Measurements from ENCODE around the gene ISCU.
"Not testable (repeated sequence)": the region's sequence is repeated elsewhere in the genome, so short reads cannot be mapped to it uniquely, and the experiment has no call there.

Gene ISCU

DNA sequence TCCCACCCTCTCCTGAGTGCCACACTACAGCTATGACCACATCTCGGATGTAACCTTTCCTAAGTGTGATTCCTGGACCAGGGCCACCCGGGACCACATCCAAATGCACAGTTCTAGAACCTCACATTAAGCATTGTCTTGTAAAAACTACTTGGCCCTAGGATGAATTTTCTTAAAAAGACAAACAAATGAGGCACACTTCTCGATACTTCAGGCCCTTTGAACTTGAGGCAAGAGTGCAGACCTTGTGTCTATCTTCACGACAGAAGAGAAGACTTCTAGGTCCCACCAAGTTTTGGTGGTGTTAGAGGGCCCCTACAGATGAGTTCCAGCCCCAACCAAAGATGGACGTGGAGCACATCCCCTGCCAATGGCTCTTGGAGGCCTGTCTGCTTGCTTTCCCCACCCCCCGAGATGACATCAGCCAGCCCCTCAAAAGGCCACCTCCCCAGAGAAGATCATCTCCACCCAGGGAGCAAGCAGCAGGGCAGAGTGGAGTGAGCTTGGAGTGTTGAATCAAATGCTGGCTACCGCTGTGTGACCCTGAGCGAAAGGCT is 9.3 kb downstream of the ISCU start:
- Mint-ChIP-seq H3K4me3 (no peak overlapping the region), H3K27me3 (no peaks in the 10 kb centered on the region), H3K36me3 (peaks cover 19% of the 10 kb centered on the region), H3K4me1 (peaks cover 63% of the 10 kb centered on the region), H3K9me3 (no peaks in the 10 kb centered on the region), H3K27ac (peak overlapping the region; percentile 96)
- DNase-seq (ENCODE audit: low spot score in 2 of 2) (no peak), ATAC-seq (ENCODE audit: low read depth) (no peak)

DNA sequence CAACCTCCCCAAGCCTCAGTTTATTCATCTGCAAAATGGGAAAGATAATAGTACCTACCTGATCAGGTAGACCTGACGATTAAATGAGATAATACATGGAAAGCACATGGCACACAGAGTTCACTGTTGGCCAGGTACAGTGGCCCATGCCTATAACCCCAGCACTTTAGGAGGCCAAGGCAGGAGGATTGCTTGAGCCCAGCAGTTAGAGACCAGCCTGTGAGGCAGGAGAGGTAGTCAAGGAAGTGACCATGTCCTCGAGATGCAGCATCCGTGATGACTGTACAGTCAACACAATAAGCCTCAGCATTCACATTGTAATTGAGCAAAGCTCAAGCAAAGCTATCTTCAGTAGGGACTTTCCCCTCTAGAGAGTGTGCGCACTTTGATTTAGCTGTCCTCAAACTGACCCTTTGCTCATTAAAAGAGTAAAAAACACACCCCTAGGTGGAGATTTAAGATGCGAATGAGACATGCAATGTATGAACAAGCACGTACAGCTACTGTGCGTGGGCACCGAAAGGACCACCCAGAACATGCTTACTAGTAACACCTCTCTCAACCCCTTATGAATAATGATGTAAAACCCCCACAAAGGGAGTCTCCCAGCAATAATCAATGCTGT is 9.9 kb downstream of the ISCU start:
- DNase-seq (ENCODE audit: low spot score in 2 of 2) (peak in 1 of 2 donors; percentile 32), ATAC-seq (ENCODE audit: low read depth) (peak; percentile 47)
- Mint-ChIP-seq H3K36me3 (peaks cover 14% of the 10 kb centered on the region), H3K9me3 (no peaks in the 10 kb centered on the region), H3K27ac (peak overlapping the region; percentile 96), H3K4me3 (peak overlapping the region; percentile 6), H3K27me3 (no peaks in the 10 kb centered on the region), H3K4me1 (peaks cover 63% of the 10 kb centered on the region)

DNA sequence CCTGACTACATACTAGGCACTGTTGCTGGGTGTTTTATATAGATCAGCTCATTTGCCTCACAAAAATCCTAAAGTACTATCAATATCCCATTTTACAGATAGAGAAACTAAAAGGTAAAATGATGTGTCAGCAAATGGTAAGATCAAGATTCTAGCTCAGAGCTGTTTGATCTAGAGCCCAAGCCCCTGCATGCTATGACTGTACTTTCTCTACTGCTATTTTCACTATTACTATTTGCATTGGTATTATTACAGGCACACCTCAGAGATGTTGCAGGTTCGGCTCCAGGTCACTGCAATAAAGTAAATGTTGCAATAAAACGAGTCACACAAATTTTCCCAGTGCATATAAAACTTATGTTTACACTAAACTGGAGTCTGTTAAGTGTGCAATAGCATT is 10.9 kb downstream of the ISCU start:
- peak overlapping the region; percentile 6 for H3K4me3 Mint-ChIP-seq
- ATAC-seq (ENCODE audit: low read depth) = no peak
- no peaks in the 10 kb centered on the region for H3K27me3 Mint-ChIP-seq
- H3K9me3 Mint-ChIP-seq = peaks cover 1% of the 10 kb centered on the region
- H3K27ac Mint-ChIP-seq = peak overlapping the region; percentile 96
- DNase-seq (ENCODE audit: low spot score in 2 of 2) = no peak
- H3K4me1 Mint-ChIP-seq = peaks cover 57% of the 10 kb centered on the region
- peaks cover 8% of the 10 kb centered on the region for H3K36me3 Mint-ChIP-seq

DNA sequence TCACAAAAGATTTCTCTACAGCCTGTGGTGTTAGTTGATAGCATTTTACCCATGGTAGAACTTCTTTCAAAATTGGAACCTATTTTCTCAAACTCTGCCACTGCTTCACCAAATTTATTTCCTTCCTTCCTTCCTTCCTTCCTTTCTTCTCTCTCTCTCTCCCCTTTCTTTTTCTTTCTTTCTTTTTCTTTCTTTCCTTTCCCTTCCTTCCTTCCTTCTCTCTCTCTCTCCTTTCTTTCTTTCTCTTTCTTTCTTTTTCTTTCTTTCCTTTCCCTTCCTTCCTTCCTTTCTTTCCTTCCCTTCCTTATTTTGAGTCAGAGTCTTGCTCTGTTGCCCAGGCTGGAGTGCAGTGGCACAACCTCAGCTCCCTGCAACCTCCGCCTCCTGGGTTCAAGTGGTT is 11.9 kb downstream of the ISCU start:
- DNase-seq (ENCODE audit: low spot score in 2 of 2); ATAC-seq (ENCODE audit: low read depth); H3K27me3 Mint-ChIP-seq; H3K9me3 Mint-ChIP-seq; H3K36me3 Mint-ChIP-seq: not testable (repeated sequence)
- Mint-ChIP-seq H3K27ac (peak overlapping the region; percentile 87), H3K4me3 (peak overlapping the region; percentile 35), H3K4me1 (peaks cover 57% of the 10 kb centered on the region)

DNA sequence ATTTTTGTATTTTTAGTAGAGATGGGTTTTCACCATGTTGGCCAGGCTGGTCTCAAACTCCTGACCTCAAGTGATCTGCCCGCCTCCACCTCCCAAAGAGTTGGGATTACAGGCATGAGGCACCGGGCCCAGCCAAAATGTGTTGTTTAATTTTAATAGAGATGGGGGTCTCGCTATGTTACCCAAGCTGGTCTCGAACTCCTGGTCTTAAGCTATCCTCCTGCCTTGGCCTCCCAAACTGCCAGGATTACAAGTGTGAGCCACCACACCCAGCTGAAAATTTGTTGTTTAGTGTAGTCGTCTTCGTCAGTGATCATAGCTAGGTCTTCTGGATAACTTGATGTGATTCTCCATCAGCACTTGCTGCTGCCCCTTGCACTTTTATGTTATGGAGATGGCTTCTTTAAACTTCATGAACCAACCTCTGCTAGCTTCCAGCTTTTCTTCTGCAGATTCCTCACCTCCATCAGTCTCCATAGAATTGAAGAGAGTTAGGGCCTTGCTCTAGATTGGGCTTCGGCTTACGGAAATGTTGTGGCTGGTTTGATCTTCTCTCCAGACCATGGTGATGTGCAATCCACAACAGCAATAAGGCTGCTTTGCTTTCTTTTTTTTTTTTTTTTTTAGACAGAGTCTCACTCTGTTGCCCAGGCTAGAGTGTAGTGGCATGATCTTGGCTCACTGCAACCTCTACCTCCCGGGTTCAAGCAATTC is 13.0 kb downstream of the ISCU start:
- peaks cover 2% of the 10 kb centered on the region for H3K36me3 Mint-ChIP-seq
- peaks cover 55% of the 10 kb centered on the region for H3K4me1 Mint-ChIP-seq
- H3K4me3 Mint-ChIP-seq = no peak overlapping the region
- ATAC-seq (ENCODE audit: low read depth) (no peak), DNase-seq (ENCODE audit: low spot score in 2 of 2) (no peak)
- no peak overlapping the region for H3K27ac Mint-ChIP-seq
- H3K9me3 Mint-ChIP-seq = peaks cover 9% of the 10 kb centered on the region
- H3K27me3 Mint-ChIP-seq = no peaks in the 10 kb centered on the region

DNA sequence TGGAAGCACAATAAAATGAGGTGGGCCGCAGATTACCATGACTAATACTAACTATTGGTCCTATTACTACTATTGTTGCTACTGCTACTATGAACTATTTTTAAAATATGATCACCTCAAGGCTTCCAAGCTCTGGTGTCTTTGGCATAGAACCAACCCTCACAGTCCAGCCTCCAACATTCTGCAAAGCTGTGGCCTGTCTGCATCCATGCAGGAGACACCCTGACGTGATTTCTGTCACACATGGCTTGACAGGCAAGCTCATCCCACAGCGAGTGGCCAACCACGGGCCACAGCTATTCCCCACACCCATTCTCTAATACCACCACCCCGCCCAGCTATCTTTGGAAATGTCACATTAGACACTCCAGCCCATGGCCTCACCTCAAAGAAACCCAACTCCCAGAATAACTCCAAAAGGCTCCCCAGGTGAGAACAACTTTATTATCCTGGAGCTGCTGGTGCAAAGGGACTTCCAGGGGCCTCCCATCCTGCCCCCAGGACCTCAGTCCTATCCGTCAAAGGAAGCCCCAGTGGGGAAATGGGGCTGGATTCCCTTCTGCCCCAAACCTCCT is 14.4 kb downstream of the ISCU start:
- H3K4me1 Mint-ChIP-seq = peaks cover 42% of the 10 kb centered on the region
- peaks cover 9% of the 10 kb centered on the region for H3K9me3 Mint-ChIP-seq
- DNase-seq (ENCODE audit: low spot score in 2 of 2) (no peak), ATAC-seq (ENCODE audit: low read depth) (no peak)
- no peak overlapping the region for H3K4me3 Mint-ChIP-seq
- H3K36me3 Mint-ChIP-seq = peaks cover 2% of the 10 kb centered on the region
- H3K27me3 Mint-ChIP-seq = no peaks in the 10 kb centered on the region
- H3K27ac Mint-ChIP-seq = no peak overlapping the region

DNA sequence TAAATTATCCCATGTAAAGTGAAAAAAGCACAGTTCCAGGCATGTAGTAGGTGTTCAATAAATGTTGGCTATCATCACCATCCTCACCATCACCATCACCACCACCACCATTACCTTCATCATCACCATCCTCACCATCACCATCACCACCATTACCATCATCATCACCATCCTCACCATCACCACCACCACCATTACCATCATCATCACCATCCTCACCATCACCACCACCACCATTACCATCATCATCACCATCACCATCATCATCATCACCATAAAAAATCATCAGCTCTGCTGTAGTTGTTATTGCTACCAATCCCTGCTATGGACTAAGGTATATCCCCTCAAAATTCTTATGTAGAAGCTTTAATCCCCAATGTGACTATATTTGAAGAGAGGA is 15.1 kb downstream of the ISCU start:
- Mint-ChIP-seq H3K27ac (no peak overlapping the region), H3K4me3 (no peak overlapping the region), H3K9me3 (peaks cover 9% of the 10 kb centered on the region), H3K27me3 (no peaks in the 10 kb centered on the region), H3K4me1 (peaks cover 35% of the 10 kb centered on the region), H3K36me3 (peaks cover 2% of the 10 kb centered on the region)
- no peak for DNase-seq (ENCODE audit: low spot score in 2 of 2)
- no peak for ATAC-seq (ENCODE audit: low read depth)

DNA sequence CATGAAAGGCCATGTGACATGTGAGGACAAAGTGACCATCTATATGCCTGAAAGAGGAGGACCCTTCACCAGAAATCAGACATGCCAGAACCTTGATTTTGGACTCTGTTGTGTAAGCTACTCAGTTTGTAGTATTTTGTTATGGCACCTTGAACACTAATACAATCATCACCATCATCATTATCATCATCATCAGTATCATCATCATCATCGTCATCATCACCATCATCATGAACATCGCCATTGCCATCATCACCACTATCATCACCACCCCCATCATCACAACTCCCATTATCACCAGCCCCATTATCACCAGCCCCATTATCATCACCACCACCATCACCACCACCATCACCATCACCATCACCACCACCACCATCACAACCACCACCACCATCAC is 15.9 kb downstream of the ISCU start:
- ATAC-seq (ENCODE audit: low read depth) = no peak
- Mint-ChIP-seq H3K27me3 (no peaks in the 10 kb centered on the region), H3K4me1 (peaks cover 30% of the 10 kb centered on the region), H3K9me3 (peaks cover 9% of the 10 kb centered on the region), H3K36me3 (peaks cover 2% of the 10 kb centered on the region), H3K27ac (no peak overlapping the region), H3K4me3 (no peak overlapping the region)
- DNase-seq (ENCODE audit: low spot score in 2 of 2) = no peak

DNA sequence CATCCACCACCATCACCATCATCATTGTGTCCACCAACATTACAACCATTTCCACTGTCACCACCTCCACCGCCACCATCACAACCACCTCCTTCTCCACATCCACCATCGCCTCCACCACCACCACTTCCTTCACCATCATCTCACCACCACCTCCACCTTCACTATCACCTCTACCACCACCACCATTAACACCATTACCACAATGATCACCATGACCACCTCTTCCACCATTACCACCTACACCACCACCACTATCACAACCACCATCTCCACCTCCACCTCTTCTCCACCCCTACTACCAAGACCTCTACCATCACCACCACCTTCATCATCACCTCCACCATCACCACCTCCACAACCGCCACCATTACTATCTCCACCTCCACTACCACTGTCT is 16.4 kb downstream of the ISCU start:
- DNase-seq (ENCODE audit: low spot score in 2 of 2) (no peak), ATAC-seq (ENCODE audit: low read depth) (no peak)
- peaks cover 9% of the 10 kb centered on the region for H3K9me3 Mint-ChIP-seq
- no peaks in the 10 kb centered on the region for H3K27me3 Mint-ChIP-seq
- peaks cover 30% of the 10 kb centered on the region for H3K4me1 Mint-ChIP-seq
- no peak overlapping the region for H3K4me3 Mint-ChIP-seq
- H3K27ac Mint-ChIP-seq = peak overlapping the region; percentile 9
- peaks cover 2% of the 10 kb centered on the region for H3K36me3 Mint-ChIP-seq

DNA sequence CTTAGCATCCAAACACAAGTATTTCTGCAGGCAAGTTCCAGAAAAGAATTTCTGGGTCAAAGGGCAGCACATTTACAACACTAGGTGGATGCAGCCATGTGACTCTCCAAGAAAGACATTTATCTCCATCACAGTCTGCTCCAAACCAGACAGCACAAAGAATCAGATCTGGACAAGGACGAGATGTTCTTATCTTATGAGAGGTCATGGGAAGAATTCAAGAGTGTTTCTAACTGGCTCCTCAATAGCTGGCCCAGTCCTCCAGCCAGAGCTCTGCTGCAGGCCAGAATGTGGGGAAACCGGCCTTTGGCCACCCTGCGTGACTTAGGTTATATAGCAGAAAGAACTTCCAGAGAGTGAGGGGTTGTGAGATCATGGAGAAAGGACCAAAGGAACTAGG is 18.1 kb downstream of the ISCU start:
- Mint-ChIP-seq H3K4me1 (peaks cover 22% of the 10 kb centered on the region), H3K27me3 (peaks cover 3% of the 10 kb centered on the region), H3K4me3 (no peak overlapping the region), H3K9me3 (peaks cover 9% of the 10 kb centered on the region), H3K27ac (no peak overlapping the region), H3K36me3 (peaks cover 2% of the 10 kb centered on the region)
- no peak for ATAC-seq (ENCODE audit: low read depth)
- DNase-seq (ENCODE audit: low spot score in 2 of 2) = no peak

DNA sequence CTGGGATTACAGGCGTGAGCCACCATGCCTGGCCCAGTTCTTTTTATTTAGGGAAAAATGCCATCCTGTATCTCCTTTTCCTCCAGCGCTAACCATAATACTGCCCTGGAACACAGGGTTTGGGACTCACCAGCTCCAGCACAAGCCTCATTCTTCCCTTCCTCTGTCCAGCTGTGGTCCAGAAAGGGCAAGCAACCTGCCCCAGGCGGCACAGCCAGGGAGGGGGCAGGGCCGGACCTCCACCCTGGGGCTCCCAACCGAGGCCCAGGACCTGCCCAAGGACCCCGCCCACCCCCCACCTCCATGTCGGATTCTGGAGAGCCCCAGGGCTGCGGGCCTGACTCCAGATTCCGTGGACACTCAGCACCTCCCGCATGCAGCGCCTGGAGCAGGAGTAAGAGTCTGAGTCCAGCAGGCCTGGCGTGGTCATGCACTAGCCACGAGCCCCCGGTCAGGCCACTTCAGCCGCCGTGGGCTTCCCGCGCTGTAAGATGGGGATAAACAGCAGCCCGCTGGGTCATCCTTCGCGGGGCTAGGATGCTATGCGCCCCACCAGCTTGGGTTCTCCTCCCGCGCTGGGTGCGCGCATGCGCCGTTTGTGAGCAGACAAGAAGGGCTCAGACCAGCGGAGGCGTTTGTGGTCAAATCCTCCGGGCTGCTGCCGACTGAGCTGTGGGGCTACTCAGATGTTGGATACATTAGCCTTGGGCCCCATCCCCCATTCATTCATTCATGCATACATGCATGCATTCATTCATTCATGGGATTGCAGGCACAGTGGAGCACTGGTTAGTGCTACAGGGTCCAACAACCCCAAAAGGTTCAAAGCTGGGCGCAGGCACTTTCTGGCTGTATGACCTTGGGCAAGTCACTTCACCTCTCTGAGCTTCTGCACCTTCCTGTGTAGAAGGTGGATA is 19.2 kb downstream of the ISCU start:
- peaks cover 9% of the 10 kb centered on the region for H3K9me3 Mint-ChIP-seq
- H3K27me3 Mint-ChIP-seq = peaks cover 3% of the 10 kb centered on the region
- peaks cover 20% of the 10 kb centered on the region for H3K4me1 Mint-ChIP-seq
- DNase-seq (ENCODE audit: low spot score in 2 of 2) = no peak
- H3K36me3 Mint-ChIP-seq = peaks cover 2% of the 10 kb centered on the region
- no peak for ATAC-seq (ENCODE audit: low read depth)
- H3K4me3 Mint-ChIP-seq = no peak overlapping the region
- no peak overlapping the region for H3K27ac Mint-ChIP-seq

DNA sequence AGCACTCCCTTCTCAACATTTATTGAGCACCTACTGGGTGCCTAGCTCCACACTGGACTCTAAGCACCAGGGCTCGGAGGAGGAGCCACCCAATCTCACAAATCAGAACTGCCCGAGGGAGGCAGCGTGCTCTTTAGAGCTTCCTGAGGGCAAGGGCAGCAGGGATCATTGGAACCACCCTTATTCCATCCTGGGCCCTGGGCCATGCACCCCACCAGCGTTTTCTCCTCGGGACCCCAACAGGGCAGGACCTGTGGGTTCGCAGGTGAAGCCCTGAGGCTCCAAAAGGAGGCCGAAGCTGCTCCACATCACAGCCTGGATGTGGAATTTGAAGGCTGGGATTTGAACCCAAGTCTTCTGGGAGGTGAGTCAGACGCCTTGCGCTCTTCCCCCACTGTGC is 20.1 kb downstream of the ISCU start:
- H3K27ac Mint-ChIP-seq = no peak overlapping the region
- H3K9me3 Mint-ChIP-seq = peaks cover 9% of the 10 kb centered on the region
- no peak for DNase-seq (ENCODE audit: low spot score in 2 of 2)
- peaks cover 14% of the 10 kb centered on the region for H3K4me1 Mint-ChIP-seq
- H3K36me3 Mint-ChIP-seq = peaks cover 2% of the 10 kb centered on the region
- no peak for ATAC-seq (ENCODE audit: low read depth)
- no peak overlapping the region for H3K4me3 Mint-ChIP-seq
- H3K27me3 Mint-ChIP-seq = peaks cover 3% of the 10 kb centered on the region

DNA sequence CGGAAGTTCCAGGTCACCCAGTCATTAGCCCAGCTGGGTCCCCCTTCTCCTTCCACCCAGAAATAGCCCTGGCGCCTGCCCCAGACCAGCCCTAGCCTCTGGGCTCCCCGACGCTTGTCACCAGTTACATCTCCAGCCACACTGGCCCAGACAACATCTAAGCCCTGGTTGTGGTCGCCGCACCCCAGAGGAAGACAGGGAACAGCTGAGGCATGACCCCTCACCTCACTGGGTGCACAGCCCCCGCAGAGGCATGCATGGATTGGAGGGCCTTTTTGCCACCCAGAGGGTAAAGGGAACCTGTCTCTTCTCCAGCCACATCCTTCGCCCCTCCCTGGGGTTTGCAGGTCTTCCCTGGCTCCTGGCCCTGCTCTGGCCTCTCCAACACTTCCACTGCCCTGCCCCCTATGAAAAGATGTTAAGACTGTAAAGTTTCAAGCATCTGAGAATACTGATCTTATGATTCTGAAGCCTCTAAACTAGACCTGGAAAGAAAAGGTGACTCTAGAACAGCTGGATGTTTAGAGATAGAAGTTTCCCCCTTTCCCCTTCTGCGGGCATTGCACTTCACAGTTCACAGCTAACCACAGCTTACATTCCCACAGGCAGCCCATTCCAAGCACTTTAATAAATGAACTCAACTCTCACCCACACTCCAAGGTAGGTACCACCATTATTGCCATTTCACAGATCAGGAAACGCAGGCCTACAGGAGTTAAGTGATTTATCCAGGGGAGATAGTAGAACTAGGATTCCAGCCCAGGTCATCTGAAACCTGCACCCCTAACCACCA is 20.8 kb downstream of the ISCU start:
- Mint-ChIP-seq H3K4me3 (no peak overlapping the region), H3K36me3 (peaks cover 2% of the 10 kb centered on the region), H3K27ac (no peak overlapping the region), H3K4me1 (peaks cover 13% of the 10 kb centered on the region), H3K9me3 (peaks cover 9% of the 10 kb centered on the region), H3K27me3 (peaks cover 3% of the 10 kb centered on the region)
- ATAC-seq (ENCODE audit: low read depth) (no peak), DNase-seq (ENCODE audit: low spot score in 2 of 2) (no peak)

Data from memory B cell (primary cell).